Occipital lobe (tissue), 3 donors: Measurements from ENCODE around the gene MIEN1. TPM values are rescaled to one million over a fixed set of nuclear protein-coding genes. Genes with fewer than 3 reads are reported as not detected.
"Not testable (repeated sequence)": the region's sequence is repeated elsewhere in the genome, so short reads cannot be mapped to it uniquely, and the experiment has no call there.

Experiments
- DNase-seq: peaks from one replicate; lab custom pipeline; 2025; lab: John Stamatoyannopoulos, UW
- small RNA-seq: library from RNA; depleted of rRNA; stranded (forward); fragments of <200 nt; gene quantifications from one replicate; pipeline ENCODE3, GENCODE V24; 2014
- total RNA-seq: library from RNA; depleted of rRNA; stranded (reverse); fragments of >200 nt; gene quantifications from one replicate; pipeline ENCODE4 v1.2.3, GENCODE V29; 2014

The MIEN1 gene
- total RNA-seq, 1 donor from 2014 or later: 10.1 TPM

- DNase-seq: not testable (repeated sequence)
These were observed 31.0 kb downstream of the MIEN1 start for GRCh38 chr17:39699157-39699817.

DNA sequence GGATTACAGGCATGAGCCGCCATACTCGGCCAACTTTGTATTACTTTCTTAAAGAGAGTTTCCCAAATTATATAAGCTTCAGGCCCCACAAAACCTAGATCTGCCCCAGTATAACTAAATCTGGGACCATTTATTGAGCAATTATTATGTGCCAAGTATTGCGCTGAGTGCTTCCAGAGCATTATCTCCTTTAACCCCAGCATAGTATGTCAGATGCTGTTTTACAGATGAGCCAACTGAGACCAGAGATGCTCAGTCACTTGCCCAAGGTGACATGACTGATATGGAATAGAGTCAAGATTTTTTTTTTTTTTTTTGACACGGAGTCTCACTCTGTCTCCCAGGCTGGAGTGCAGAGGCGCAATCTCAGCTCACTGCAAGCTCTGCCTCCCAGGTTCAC, 32.4 kb downstream of the MIEN1 start:
- no peak for DNase-seq

GRCh38 chr17:39696731-39697130, 33.6 kb downstream of the MIEN1 start:
- DNase-seq: no peak

DNA sequence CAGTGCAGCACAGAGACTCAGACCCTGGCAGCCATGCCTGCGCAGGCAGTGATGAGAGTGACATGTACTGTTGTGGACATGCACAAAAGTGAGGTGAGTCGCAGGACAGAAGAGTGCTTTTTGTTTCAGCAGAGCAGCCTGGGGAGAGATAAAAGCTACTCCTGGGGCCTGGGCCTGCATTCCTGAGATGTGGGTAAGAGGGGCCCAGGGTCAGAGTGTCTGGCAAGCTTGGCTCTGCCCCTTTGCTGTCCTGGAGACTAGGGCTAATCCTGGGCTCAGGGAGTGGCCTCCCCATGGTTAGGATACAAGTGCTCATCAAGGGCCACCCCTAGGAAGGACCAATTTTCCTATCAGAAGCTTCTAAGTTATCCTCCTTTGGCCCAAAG, 35.2 kb downstream of the MIEN1 start:
- no peak for DNase-seq

- DNase-seq: no peak
These were observed 35.7 kb downstream of the MIEN1 start for GRCh38 chr17:39694593-39694992.

DNA sequence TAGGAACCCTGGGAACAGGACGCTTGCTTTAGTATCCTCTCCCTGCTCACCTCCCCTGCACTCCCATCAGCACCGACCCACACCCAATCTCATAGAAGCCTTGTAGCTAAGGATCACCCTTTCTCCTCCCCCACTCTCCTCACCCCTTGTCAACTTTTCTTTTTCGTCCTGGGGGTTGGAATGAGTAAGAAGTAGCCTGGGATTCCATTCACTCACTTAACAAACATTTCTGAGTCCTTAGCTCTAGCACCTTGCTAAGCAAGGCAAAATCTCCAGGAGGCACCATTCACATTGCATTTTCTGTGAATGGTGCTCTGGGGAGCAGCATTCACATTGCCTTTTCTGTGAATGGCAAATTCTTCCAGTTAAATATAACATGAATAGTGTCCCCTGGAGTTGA, 41.4 kb downstream of the MIEN1 start:
- no peak for DNase-seq

- no peak for DNase-seq
These were observed 41.9 kb downstream of the MIEN1 start for GRCh38 chr17:39688475-39688835.

DNA sequence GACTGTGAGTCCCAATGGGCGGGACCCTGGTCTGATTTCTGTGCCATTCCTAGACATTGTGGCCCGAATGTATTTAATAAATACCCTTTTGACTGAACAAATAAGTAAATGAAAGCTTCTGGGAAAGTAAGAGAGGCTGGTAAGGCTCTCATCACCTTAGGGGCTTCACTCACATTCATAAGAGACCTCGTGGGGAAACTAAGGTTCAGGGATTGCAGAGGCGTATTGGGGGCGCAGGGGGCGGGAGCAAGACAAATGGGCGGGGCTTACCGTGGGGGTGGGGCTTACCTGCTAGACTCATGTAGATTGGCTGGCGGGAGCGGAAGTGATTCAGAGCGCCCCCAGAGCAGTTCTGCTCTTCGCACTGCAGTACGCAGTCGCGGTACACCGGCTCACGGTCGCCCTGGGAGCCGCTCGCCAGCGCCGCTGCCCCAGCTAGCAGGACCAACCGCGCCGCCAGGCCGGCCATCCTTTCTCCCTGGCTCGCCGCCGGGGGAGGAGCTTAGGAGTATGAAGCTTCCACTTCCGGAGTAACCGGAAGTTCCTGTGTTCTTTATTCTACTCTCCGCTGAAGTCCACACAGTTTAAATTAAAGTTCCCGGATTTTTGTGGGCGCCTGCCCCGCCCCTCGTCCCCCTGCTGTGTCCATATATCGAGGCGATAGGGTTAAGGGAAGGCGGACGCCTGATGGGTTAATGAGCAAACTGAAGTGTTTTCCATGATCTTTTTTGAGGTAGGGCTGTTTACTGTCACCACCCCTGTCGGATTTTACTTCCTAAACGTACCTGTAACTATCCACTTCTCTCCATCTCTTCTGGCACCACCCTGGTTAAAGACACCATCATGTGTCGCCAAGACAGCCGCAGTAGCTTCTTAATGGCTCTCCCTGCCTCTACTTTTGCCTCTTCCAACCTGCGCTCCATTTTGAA, 42.5 kb downstream of the MIEN1 start, which contains the start of gene PGAP3:
TSS of gene PGAP3 (minus strand) at position 512 of the 929 bp plus-strand sequence. CDS start at position 469, 43 bp downstream.
- DNase-seq: peak; percentile 90

DNA sequence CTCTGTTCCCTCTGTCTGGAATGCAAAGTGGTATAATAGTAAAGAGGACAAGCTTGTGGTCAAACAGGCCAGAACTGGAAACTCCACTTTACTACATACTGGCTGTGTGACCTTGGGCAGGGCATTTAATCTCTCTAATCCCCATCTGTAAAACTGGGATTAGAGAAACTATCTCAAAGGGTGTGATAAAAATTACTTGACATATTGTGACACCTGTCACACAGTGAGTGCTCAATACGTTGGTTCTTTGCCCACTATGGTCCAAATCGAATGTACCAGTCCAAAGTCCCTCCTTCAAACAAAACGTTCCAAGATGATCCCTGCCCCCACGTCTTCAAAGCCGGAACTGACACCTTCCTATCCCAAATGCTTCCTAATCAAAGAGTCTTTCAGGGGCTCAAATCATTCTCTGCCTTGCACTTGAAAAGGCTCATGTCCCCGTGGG, 43.2 kb downstream of the MIEN1 start:
- DNase-seq: no peak

DNA sequence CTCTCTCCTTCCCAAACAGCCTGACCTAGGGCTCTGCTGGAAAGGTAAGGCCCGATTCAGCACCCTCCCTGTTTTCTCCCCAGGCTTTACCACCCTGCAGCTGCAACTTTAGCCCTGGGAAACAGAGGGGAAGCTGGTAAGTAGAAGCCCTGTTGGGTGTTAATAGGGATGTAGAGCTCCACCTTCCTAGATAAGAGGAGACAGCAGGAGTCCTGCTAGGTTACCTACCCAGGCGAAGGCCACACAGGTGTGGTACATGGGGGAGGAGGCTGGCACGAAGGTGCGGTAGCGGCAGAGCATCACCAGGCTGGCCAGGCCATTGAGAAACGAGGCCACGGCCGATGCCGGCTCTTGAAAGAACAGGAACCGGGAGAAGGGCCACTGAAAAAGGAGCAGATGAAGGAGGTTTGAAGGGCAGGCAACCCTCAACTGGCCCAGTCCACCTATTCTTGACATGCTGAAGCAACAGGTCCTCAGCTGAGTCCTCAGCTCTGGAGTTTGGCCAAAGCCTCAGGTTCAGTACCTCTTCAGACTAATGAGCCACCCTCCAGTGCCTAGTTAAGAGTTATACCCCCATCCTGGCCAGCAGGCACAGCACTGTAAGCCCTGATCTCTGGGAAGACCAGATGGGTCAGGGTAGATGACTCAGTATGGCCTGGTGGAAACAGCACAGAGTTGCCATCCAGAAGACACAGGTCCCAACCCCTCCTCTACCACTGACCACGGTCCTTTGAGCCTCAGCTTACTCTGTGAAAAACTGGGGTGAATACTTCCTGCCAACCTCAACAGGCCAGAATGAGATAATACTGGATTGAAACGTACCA, 45.8 kb downstream of the MIEN1 start:
- DNase-seq: no peak

GRCh38 chr17:39683295-39683939, 46.9 kb downstream of the MIEN1 start:
- DNase-seq: no peak

- no peak for DNase-seq
These were observed 50.7 kb downstream of the MIEN1 start for GRCh38 chr17:39679521-39680192.

Small RNAs within 50 kb of the gene (small RNA-seq; reads per million reads assigned to genes)
- not detected for gene MIR4728

Other genes starting within 250 kb of the MIEN1 start
- gene NEUROD2, start 122.6 kb downstream of the MIEN1 start, total RNA-seq: 70.3 TPM
- gene PPP1R1B, start 103.6 kb downstream of the MIEN1 start, total RNA-seq: 8.1 TPM
- gene STARD3, start 93.4 kb downstream of the MIEN1 start, total RNA-seq: 16.2 TPM
- 0.47 TPM for gene TCAP, start 65.2 kb downstream of the MIEN1 start, total RNA-seq
- gene PNMT, start 62.1 kb downstream of the MIEN1 start, total RNA-seq: 2.2 TPM
- 8.9 TPM for gene PGAP3, start 42.5 kb downstream of the MIEN1 start, total RNA-seq
- 10.1 TPM for gene ERBB2, start 30.5 kb downstream of the MIEN1 start, total RNA-seq
- gene GRB7, start 7.4 kb upstream of the MIEN1 start, total RNA-seq: not detected
- 0.16 TPM for gene IKZF3, start 133.8 kb upstream of the MIEN1 start, total RNA-seq
- not detected for gene ZPBP2, start 137.7 kb upstream of the MIEN1 start, total RNA-seq
- gene GSDMB, start 188.1 kb upstream of the MIEN1 start, total RNA-seq: 7.6 TPM
- gene ORMDL3, start 197.1 kb upstream of the MIEN1 start, total RNA-seq: 51.2 TPM
- gene LRRC3C, start 197.2 kb upstream of the MIEN1 start, total RNA-seq: not detected
- gene GSDMA, start 232.5 kb upstream of the MIEN1 start, total RNA-seq: not detected